HG02763 (cell line): ENCODE measurements around the gene TMEM134.
"Not testable (repeated sequence)": the region's sequence is repeated elsewhere in the genome, so short reads cannot be mapped to it uniquely, and the experiment has no call there.

Experiments
- ATAC-seq: cut with Tn5 transposase; IDR thresholded peaks from one replicate; pipeline ENCODE4 v1.9.1; 2021; ENCODE audit warnings: mild to moderate bottlenecking, moderate library complexity; ENCODE audit not compliant: unreplicated experiment

The TMEM134 gene

GRCh38 chr11:67486481-67487195 lies 17.6 kb upstream of the TMEM134 start:
- ATAC-seq, result peak; percentile 35

GRCh38 chr11:67485873-67486361 lies 16.9 kb upstream of the TMEM134 start:
- not testable (repeated sequence) for ATAC-seq

GRCh38 chr11:67484847-67485311 lies 15.8 kb upstream of the TMEM134 start:
- ATAC-seq, result no peak

- ATAC-seq, result no peak
Observed at GRCh38 chr11:67483831-67484665, 15.0 kb upstream of the TMEM134 start.

GRCh38 chr11:67482827-67483798 lies 14.1 kb upstream of the TMEM134 start, which contains the start of gene AIP:
Gene AIP, plus strand, starts transcription at chr11:67483026. Its CDS starts 133 bp downstream, at chr11:67483159.
- ATAC-seq, result peak; percentile 64

- ATAC-seq, result no peak
Observed at GRCh38 chr11:67482275-67482826, 13.3 kb upstream of the TMEM134 start.

- ATAC-seq, result not testable (repeated sequence)
Observed at GRCh38 chr11:67477344-67478050, 8.4 kb upstream of the TMEM134 start.

- ATAC-seq, result not testable (repeated sequence)
Observed at GRCh38 chr11:67476692-67477091, 7.6 kb upstream of the TMEM134 start.

GRCh38 chr11:67472882-67473281 lies 3.8 kb upstream of the TMEM134 start:
- ATAC-seq, result no peak

- ATAC-seq, result no peak
Observed at GRCh38 chr11:67470337-67471002, 1.4 kb upstream of the TMEM134 start.

GRCh38 chr11:67469508-67469811 lies 409 bp upstream of the TMEM134 start:
- no peak for ATAC-seq

GRCh38 chr11:67468456-67468758 lies 644 bp downstream of the TMEM134 start:
- peak; percentile 1 for ATAC-seq

GRCh38 chr11:67468056-67468455 lies 995 bp downstream of the TMEM134 start:
- no peak for ATAC-seq

GRCh38 chr11:67466962-67467771 lies 1.9 kb downstream of the TMEM134 start:
- ATAC-seq, result no peak

GRCh38 chr11:67466367-67466766 lies 2.7 kb downstream of the TMEM134 start:
- ATAC-seq, result no peak

- ATAC-seq, result not testable (repeated sequence)
Observed at GRCh38 chr11:67465530-67465929, 3.5 kb downstream of the TMEM134 start.

GRCh38 chr11:67465189-67465510 lies 3.9 kb downstream of the TMEM134 start:
- ATAC-seq, result no peak

GRCh38 chr11:67464411-67465188 lies 4.5 kb downstream of the TMEM134 start:
- ATAC-seq, result peak; percentile 43
